K562 (cell line): ENCODE measurements around the gene AJAP1. TPM values are rescaled to one million over a fixed set of nuclear protein-coding genes. Genes with fewer than 3 reads are reported as not detected.

Experiments
- ATAC-seq: fragments of 200-7000 bp; cut with Tn5 transposase; 3 replicates; pipeline ENCODE4 v1.9.1; 2020; ENCODE audit warnings: moderate library complexity
- BruUV-seq: library from RNA; stranded (reverse); fragments of 400-500 nt; replicated peaks from 2 replicates; lab custom pipeline; 2021; lab: Mats Ljungman, UMichigan
- CTCF ChIA-PET: fragments of 300-600 bp; formaldehyde crosslinking; extraction: SDS; loops from one replicate; lab custom pipeline; 2021; ENCODE audit warnings: low intra/inter-chr PET ratio; lab: Yijun Ruan, JAX
- POLR2A ChIA-PET: fragments of 300-600, 350-650 bp; sonication (Branson Sonifier 250); formaldehyde crosslinking; extraction: SDS; loops from one replicate; lab custom pipeline; 2021; ENCODE audit warnings: antibody characterized with exemption, inconsistent platforms; lab: Yijun Ruan, JAX
- DNase-seq, 4 experiments: peaks; one replicate each; pipeline versions ENCODE4 v3.0.0 to v3.0.0-alpha.2; 2011 to 2018; ENCODE audit warnings: low spot score in 3 of 4, mixed read lengths in 3 of 4; ENCODE audit errors: extremely low read depth in 1 of 4
- FAIRE-seq: peaks from 2 replicates; lab custom pipeline; 2011; peaks lifted over from hg19 to GRCh38; lab: Jason Lieb, UNC
- H2AFZ ChIP-seq: 2 replicates; pipeline ENCODE4 v1.6.0; 2011; ENCODE audit warnings: low read depth, low read length, control low read depth, inconsistent platforms
- H3K27ac ChIP-seq: fragments of 200-600 bp; 3 replicates; pipeline ENCODE4 v1.8.0; 2011; ENCODE audit warnings: low read depth, mild to moderate bottlenecking, control low read depth, inconsistent platforms, low read length, moderate library complexity, mixed read lengths; ENCODE audit errors: extremely low read depth
- H3K27me3 ChIP-seq, 2 experiments: fragments of 300-600 bp in 1 of 2; 2 replicates in 1 of 2; 3 replicates in 1 of 2; pipeline versions ENCODE4 v1.6.0 to v1.8.0; 2011; ENCODE audit warnings: inconsistent platforms in 2 of 2, low read length in 2 of 2, mild to moderate bottlenecking in 1 of 2, mixed read lengths in 1 of 2, moderate library complexity in 1 of 2; ENCODE audit not compliant: control insufficient read depth in 2 of 2, insufficient read depth in 2 of 2
- H3K36me3 ChIP-seq: fragments of 300-600 bp; 3 replicates; pipeline ENCODE4 v1.8.0; 2011; ENCODE audit warnings: mild to moderate bottlenecking, low read length, inconsistent platforms; ENCODE audit not compliant: control insufficient read depth, insufficient read depth
- H3K4me1 ChIP-seq, 2 experiments: fragments of 200-600 bp in 1 of 2; replicated peaks in 1 of 2; 2 replicates in 1 of 2; 3 replicates in 1 of 2; pipeline versions ENCODE4 v1.5.1 to v1.8.0; 2011; ENCODE audit warnings: inconsistent platforms in 2 of 2, low read length in 2 of 2, mild to moderate bottlenecking in 1 of 2, mixed read lengths in 1 of 2, moderate library complexity in 1 of 2; ENCODE audit not compliant: control insufficient read depth in 2 of 2, insufficient read depth in 2 of 2
- H3K4me2 ChIP-seq: 2 replicates; pipeline ENCODE4 v1.6.1; 2011; ENCODE audit warnings: low read length, control low read depth, inconsistent platforms, mixed read lengths; ENCODE audit not compliant: insufficient read depth
- H3K4me3 ChIP-seq: fragments of 200-600 bp; sonication (generic), shearing (Covaris generic); 2 replicates; pipeline ENCODE4 v1.5.1; 2016; ENCODE audit warnings: control low read depth, inconsistent platforms
- H3K79me2 ChIP-seq: fragments of 200-600 bp; 3 replicates; pipeline ENCODE4 v1.8.0; 2011; ENCODE audit warnings: low read length, inconsistent platforms; ENCODE audit not compliant: control insufficient read depth, insufficient read depth
- H3K9ac ChIP-seq, 2 experiments: 2 replicates each; pipeline versions ENCODE4 v1.6.0 to v1.6.1; 2011; ENCODE audit warnings: low read depth in 2 of 2, low read length in 2 of 2, control low read depth in 1 of 2, inconsistent platforms in 1 of 2, mild to moderate bottlenecking in 1 of 2, mixed read lengths in 1 of 2; ENCODE audit not compliant: insufficient read depth in 1 of 2
- H3K9me1 ChIP-seq: one replicate; pipeline ENCODE4 v1.6.0; 2011; ENCODE audit warnings: inconsistent platforms, mild to moderate bottlenecking, low read length, moderate library complexity; ENCODE audit not compliant: control insufficient read depth, insufficient read depth
- H3K9me3 ChIP-seq: replicated peaks from 2 replicates; pipeline ENCODE4 v1.5.1; 2011; ENCODE audit warnings: low read depth, low read length, inconsistent platforms; ENCODE audit not compliant: control insufficient read depth, insufficient read depth
- H4K20me1 ChIP-seq: replicated peaks from 2 replicates; pipeline ENCODE4 v1.6.1; 2011; ENCODE audit warnings: low read length, inconsistent platforms, mixed read lengths; ENCODE audit not compliant: control insufficient read depth, insufficient read depth
- CBX1 ChIP-seq: sonication (generic); IDR thresholded peaks from 2 replicates; pipeline ENCODE4 v1.6.1; 2016; ENCODE audit warnings: antibody characterized with exemption, low read depth, mild to moderate bottlenecking
- ELK3 ChIP-seq: fragments of 450-650 bp; formaldehyde crosslinking; IDR thresholded peaks from 2 replicates; pipeline ENCODE4 v1.4.0; 2020; ENCODE audit warnings: mild to moderate bottlenecking
- KDM4B ChIP-seq, 2 experiments: fragments of 450-650 bp in 1 of 2; sonication (generic) in 1 of 2; IDR thresholded peaks; 2 replicates each; pipeline ENCODE4 v1.6.1; 2016 to 2017; ENCODE audit warnings: borderline replicate concordance in 2 of 2, antibody characterized with exemption in 1 of 2, low read depth in 1 of 2, mild to moderate bottlenecking in 1 of 2
- MEIS2 ChIP-seq: fragments of 450-650 bp; IDR thresholded peaks from 2 replicates; pipeline ENCODE4 v1.6.1; 2014; ENCODE audit warnings: mild to moderate bottlenecking; ENCODE audit not compliant: partially characterized antibody
- NCOR1 ChIP-seq: fragments of 450-650 bp; IDR thresholded peaks from 2 replicates; pipeline ENCODE4 v1.6.1; 2016; ENCODE audit warnings: mild to moderate bottlenecking, moderate library complexity
- NFIC ChIP-seq: fragments of 450-650 bp; IDR thresholded peaks from 2 replicates; pipeline ENCODE4 v1.6.1; 2017; ENCODE audit warnings: mild to moderate bottlenecking, inconsistent platforms
- NFXL1 ChIP-seq: fragments of 450-650 bp; formaldehyde crosslinking; IDR thresholded peaks from 2 replicates; pipeline ENCODE4 v1.4.0; 2021; ENCODE audit warnings: mild to moderate bottlenecking
- SIX5 ChIP-seq, 2 experiments: IDR thresholded peaks; 2 replicates each; pipeline ENCODE4 v1.6.1; 2011; ENCODE audit warnings: low read length in 2 of 2, borderline replicate concordance in 1 of 2, low read depth in 1 of 2, mild to moderate bottlenecking in 1 of 2, moderate library complexity in 1 of 2; ENCODE audit not compliant: insufficient read depth in 1 of 2
- TCFL5 ChIP-seq: fragments of 250-450 bp; sonication (Bioruptor Pico); conservative IDR thresholded peaks from 2 replicates; pipeline ENCODE4 v1.6.1; 2021; ENCODE audit warnings: mild to moderate bottlenecking, moderate library complexity, matching md5 sums
- THAP7 ChIP-seq: fragments of 250-450 bp; sonication (Bioruptor Pico); IDR thresholded peaks from 2 replicates; pipeline ENCODE4 v1.5.0; 2021
- ZKSCAN3 ChIP-seq: fragments of 250-450 bp; sonication (Bioruptor Pico); IDR thresholded peaks from 2 replicates; pipeline ENCODE4 v1.4.0; 2020
- ZNF24 ChIP-seq: fragments of 450-650 bp; IDR thresholded peaks from 2 replicates; pipeline ENCODE4 v1.6.1; 2016
- ZNF324 ChIP-seq: fragments of 250-450 bp; sonication (Bioruptor Pico); IDR thresholded peaks from 2 replicates; pipeline ENCODE4 v1.4.0; 2020; ENCODE audit warnings: mild to moderate bottlenecking
- ZNF395 ChIP-seq: fragments of 200-800 bp; sonication (Bioruptor generic); IDR thresholded peaks from 2 replicates; pipeline ENCODE4 v1.6.1; 2017; ENCODE audit warnings: missing genetic modification characterization, missing compliant biosample characterization
- ZNF518B ChIP-seq: fragments of 250-450 bp; sonication (Bioruptor Pico); IDR thresholded peaks from 2 replicates; pipeline ENCODE4 v1.5.0; 2021; ENCODE audit warnings: mild to moderate bottlenecking, moderate library complexity
- ZSCAN32 ChIP-seq: fragments of 450-650 bp; formaldehyde crosslinking; IDR thresholded peaks from 2 replicates; pipeline ENCODE4 v1.4.0; 2020; ENCODE audit warnings: mild to moderate bottlenecking, moderate library complexity
- WGBS: fragments of 100-300 bp; shearing (Covaris generic); methylation state at CpG from one replicate; pipeline ENCODE4 v1.1.6; 2016; ENCODE audit warnings: low coverage, mixed read lengths; ENCODE audit not compliant: insufficient coverage; ENCODE audit errors: missing lambda C conversion rate; 5-methylcytosine and 5-hydroxymethylcytosine counted together
- in situ Hi-C: fragments of 300-500 bp; cut with MboI; formaldehyde crosslinking; loops from 4 replicates; pipeline ENCODE4 v1.15.0; 2018; ENCODE audit warnings: inconsistent platforms, mixed read lengths
- intact Hi-C: fragments of 100-400 bp; cut with micrococcal nuclease; formaldehyde crosslinking; loops from 2 replicates; pipeline ENCODE4 v1.14.2; 2022
- polyA plus RNA-seq, 8 experiments: library from polyadenylated mRNA; depleted of rRNA in 4 of 8; stranded (reverse) in 5 of 8; unstranded in 3 of 8; fragments of >200 nt; fragmentation: Nextera tagmentation in 2 of 8; fragmentation: Illumina TruSeq in 1 of 8; extraction: Ambion mirVana in 2 of 8; extraction: Trizol in 1 of 8; gene quantifications; 2 replicates each; pipeline versions ENCODE4 v1.2.1 to v1.2.3, GENCODE V29; 2011 to 2014; ENCODE audit warnings: inconsistent platforms in 1 of 8, missing spikeins in 1 of 8
- total RNA-seq, 7 experiments: library from RNA; depleted of rRNA in 6 of 7; stranded (reverse); fragments of >200 nt in 6 of 7; fragmentation: Illumina TruSeq in 2 of 7; extraction: Trizol in 2 of 7; gene quantifications; 2 replicates each; pipeline versions ENCODE4 v1.2.1 to v1.2.3, GENCODE V29; 2011 to 2021; ENCODE audit warnings: low replicate concordance in 1 of 7

AJAP1 gene
- total and polyA plus RNA-seq, 9 of the 15 experiments (the other 6 are each of a cell fraction or from before 2014, with no cell fraction given) = not detected

GRCh38 chr1:4693331-4693730, 38.9 kb downstream of the AJAP1 start:
- ATAC-seq (no peak), FAIRE-seq (no peak), DNase-seq (no peak)
- Histone ChIP-seq H3K4me1 (no peaks in the 10 kb centered on the region), H3K9me3 (no peaks in the 10 kb centered on the region), H3K4me3 (no peak overlapping the region), H3K79me2 (no peaks in the 10 kb centered on the region), H2AFZ (no peak overlapping the region), H3K27me3 (peaks cover 0 to 13% of the 10 kb centered on the region in 2 experiments; a peak in 2 of 5 replicates), H4K20me1 (peaks cover 12% of the 10 kb centered on the region; the same call in 1 of the 2 replicates), H3K36me3 (no peaks in the 10 kb centered on the region), H3K9ac (no peak overlapping the region), H3K4me2 (no peak overlapping the region), H3K27ac (no peak overlapping the region), H3K9me1 (no peaks in the 10 kb centered on the region)
- in situ Hi-C loops (no loop called here), intact Hi-C loops (no loop called here)
- BruUV-seq = no TSS peak
- 0% methylated on average over 4 of the region's 6 CpGs for WGBS
- ChIA-PET POLR2A (no interaction called here), CTCF (no interaction called here)
- TF ChIP-seq THAP7 (CRISPR knock-in tag) (no peak), TCFL5 (CRISPR knock-in tag) (no peak), NCOR1 (no peak), ZNF395 (CRISPR knock-in tag) (no peak), SIX5 (IDR thresholded peaks at IDR 0.05; ENCODE audit: borderline replicate concordance in 1 of 2, insufficient read depth in 1 of 2, low read depth in 1 of 2, low read length in 2 of 2) (no peak), NFXL1 (CRISPR knock-in tag) (no peak), ZNF324 (CRISPR knock-in tag) (no peak), ZKSCAN3 (CRISPR knock-in tag) (no peak), KDM4B (IDR thresholded peaks at IDR 0.05; ENCODE audit: borderline replicate concordance in 2 of 2, low read depth in 1 of 2) (no peak), MEIS2 (no peak), ZNF518B (CRISPR knock-in tag) (no peak), NFIC (no peak), ELK3 (CRISPR knock-in tag) (no peak), ZSCAN32 (no peak), CBX1 (no peak), ZNF24 (no peak)
